Activated naive CD4-positive, alpha-beta T cell treated with Interleukin-2 at 50 U/mL for 16 hours (primary cell): ENCODE results near the gene IDE.

Experiments
- DNase-seq: peaks from one replicate; pipeline ENCODE4 v3.0.0-alpha.2; 2020

Gene IDE

DNA sequence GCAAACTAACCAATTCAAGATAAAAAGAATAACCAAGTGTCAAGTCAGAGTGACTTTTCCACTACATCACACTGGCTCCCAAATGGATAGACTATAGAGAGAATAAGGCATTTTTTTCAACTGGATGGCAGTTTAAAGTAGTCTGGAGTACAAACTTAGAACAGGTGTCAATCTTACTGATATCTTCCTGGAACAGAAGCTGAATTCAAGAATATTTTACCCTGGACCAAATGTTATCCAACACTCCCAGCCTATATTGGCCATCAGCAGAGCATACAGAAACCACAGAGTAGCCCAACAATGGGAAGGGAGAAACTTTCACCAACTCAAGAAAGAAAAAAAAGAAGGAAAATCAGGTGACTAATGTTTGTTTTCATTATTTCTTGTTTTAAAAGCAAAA is 11.5 kb downstream of the IDE start:
- no peak for DNase-seq

DNA sequence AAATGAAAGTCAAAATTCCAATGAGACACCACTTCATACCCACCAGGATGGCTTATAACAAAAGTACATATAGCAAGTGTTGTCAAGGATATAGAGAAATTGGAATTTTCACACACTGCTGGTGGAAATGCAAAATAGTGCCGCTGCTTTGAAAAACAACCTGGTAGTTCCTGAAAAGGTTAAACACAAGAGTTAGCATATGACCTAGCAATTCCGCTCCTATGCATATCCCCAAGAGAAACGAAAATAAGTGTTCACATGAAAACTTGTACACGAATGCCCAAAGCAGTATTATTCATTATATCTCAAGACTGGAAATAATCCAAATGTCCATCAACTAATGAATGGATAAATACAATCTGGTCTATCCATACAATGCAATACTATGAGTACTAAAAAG is 14.8 kb downstream of the IDE start:
- DNase-seq = no peak

DNA sequence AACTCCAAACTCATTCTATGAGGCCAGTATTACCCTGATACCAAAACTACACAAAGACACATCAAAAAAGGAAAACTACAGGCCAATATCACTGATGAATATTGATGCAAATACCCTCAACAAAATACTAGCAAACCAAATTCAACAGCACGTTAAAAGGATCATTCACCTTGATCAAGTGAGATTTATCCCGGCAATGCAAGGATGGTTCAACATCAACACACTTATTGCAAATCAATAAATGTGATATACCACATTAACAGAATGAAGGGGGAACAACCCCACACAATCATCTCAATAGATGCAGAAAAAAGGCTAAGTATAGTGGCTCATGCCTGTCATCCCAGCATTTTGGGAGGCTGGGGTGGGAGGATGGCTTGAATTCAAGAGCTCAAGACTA is 19.9 kb downstream of the IDE start:
- no peak for DNase-seq

DNA sequence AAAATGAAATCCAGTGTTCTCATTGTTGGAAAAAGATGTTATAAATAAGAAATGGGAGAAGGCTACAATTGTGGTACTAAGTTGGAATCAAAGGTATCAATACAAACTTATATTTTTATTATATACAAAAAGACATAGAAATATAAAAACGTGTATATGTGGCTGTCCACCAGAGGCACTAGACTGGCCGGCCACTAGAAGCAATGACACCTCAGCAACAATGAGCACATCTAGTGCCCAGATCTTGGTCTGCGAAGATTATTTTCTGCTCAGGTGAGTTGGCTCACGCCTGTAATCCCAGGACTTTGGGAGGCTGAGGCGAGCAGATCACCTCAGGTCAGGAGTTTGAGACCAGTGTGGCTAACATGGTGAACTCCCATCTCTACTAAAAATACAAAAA is 21.6 kb downstream of the IDE start:
- no peak for DNase-seq

DNA sequence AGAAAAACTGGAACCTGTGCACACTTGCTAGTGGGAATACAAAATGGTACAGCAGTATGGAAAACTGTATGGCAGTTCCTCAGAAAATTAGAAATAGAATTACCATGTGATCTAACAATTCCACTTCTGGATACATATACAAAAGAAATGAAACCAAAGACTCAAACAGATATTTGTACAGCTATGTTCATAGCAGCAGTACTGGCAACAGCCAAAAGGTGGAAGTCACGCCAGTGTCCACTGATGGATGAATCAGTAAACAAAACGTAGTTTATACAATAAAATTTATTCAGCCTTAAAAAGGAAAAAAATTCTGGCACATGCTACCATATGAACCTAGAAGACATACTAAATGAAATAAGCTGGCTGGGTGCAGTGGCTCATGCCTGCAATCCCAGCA is 23.0 kb downstream of the IDE start:
- no peak for DNase-seq

DNA sequence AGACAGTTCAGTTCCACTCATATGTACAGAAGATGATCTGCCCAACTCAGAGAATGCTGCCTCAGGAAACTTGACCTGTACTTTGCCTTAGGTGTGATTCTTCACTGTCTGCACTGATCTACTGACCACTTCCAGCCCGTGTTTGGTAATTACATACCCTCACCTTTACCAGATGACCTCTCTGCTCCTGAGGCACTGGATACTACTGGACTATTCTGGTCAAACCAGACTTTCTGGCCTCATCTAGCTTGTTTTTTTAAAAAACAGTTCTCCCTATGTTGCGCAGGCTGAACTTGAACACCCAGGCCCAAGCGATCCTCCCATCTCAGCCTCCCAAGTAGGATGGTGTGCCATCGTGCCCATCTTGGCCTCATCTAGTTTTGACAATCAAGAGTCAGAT is 26.2 kb downstream of the IDE start:
- DNase-seq = no peak

DNA sequence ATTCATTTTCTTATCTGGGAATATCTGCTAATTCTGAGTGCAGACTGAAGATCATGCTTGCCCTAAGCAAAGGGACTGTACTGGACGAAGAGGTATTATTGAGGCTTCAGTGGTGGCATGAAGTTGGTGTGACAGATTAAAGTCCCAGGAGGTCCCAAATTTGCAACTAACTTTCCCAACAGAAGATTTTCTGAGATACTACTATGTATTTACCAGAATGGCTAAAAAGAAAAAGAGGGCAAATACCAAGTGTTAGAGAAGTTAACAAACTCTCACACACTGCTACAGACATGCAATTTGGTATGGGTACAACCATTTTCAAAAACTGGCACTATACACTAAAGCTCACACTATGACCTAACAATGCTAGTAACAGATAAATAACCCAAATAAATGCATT is 28.3 kb downstream of the IDE start:
- no peak for DNase-seq

DNA sequence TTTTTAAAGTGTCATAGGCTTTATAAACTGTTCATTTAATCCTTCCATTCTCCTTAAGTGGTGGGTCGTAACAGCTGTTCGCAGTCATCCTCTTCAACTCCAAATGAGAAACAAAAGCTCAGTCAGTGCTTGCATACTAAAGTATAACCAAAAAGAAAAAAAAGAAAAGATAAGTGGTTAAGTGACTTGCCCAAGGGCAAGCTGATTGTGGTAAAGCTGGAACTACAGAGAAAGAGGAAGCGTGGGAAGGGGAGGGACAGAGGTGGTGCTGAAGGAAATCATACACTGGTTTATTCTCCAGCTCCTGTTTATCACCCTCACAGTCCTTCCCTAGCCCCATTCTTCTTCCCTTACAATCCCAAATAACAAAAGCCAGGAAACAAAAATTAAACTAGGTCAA is 29.6 kb downstream of the IDE start:
- no peak for DNase-seq

DNA sequence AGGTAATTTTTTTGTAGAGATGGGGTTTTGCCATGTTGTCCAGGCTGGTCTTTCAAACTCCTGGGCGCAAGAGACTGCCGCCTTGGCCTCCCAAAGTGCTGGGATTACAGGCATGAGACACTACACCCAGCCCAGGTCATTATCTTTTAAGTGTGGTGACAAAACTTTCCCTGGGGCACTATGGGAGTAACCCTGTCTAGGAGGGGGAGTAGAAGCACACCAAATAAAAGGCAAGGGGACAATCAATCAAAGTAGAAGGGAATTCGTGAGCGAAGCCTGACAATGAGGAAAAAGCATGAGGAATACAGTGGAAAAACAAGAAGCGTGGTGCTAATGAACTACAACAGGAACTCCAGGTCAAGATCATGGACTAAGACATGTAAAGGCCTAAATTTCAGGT is 31.4 kb downstream of the IDE start:
- no peak for DNase-seq

DNA sequence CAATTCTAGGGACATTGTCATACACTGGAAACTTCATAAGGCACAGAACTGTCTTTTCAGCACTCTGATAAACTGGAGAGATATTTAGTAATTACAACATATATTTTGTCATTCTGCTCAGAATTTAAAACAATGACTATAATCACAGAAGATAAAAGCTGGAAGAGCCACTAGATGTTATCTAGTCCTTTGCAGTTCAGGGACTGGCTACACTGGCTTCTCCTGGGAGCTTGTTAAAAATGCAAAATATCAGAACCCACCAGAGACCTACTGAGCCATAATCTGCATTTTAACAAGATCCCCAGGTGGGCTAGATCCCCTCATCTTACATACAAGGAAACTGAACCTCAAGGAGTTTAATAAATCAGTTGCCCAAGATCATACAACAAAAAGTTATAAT is 32.3 kb downstream of the IDE start:
- no peak for DNase-seq

DNA sequence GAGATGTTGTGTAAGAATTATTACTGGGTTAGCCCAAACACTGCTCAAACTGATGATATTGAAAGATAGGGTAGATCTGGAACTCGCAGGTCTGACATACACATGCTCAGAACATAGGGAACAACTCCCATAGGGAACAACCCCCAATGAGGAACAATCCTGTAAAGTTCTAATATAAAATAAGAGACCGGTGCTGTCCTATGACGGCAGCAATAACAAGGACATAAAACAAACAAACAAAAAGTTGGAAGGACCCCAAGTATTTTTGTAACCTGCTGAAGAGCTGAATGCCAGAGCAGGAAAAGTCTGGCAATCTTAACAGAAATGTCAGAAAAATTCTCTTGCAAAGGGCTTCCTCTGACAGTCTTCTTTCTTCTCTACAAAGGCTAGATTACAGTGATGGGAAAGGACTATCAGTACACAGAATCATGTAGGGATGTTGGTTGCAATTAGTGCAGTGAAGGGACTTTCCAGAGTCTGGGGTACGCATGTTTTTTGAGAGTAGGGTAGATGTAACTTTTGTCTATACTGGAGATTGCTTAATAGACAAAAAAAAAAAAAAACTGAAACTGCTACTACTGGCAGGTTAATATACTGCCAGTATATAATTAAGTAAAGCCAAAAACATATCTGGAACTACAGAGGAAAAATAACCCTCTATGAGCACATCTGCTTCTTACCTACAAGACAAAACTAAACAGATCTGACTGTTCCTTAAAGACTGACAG is 35.5 kb downstream of the IDE start:
- no peak for DNase-seq

DNA sequence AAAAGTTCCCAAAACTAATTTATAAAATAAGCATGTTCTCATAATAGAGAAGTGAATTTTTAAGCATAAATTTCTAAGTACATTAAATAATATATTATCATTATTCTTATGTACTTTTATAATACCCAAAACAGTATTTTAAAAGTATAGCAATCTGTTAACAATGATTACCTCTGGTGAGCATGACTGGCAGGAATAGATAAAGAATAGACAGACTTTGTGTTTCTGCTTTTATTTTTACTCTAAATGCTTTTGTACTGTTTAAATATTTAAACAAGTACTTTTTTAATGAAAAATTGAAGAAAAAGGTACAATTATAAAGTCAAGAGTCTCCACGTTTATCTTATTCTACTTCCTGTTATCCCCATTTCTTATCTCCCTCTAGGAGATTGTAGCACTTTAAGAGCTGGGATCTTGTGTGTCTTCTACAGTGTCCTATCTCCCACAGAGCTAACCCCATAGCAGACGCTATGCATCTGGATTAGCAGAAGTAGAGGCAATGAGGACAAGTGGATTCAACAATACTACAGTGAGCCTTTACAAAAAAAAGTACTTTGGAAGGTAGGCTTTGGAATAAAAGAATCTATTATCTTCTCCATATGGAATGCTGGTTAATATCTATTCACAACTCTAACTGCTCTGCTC is 42.9 kb downstream of the IDE start:
- DNase-seq = no peak

DNA sequence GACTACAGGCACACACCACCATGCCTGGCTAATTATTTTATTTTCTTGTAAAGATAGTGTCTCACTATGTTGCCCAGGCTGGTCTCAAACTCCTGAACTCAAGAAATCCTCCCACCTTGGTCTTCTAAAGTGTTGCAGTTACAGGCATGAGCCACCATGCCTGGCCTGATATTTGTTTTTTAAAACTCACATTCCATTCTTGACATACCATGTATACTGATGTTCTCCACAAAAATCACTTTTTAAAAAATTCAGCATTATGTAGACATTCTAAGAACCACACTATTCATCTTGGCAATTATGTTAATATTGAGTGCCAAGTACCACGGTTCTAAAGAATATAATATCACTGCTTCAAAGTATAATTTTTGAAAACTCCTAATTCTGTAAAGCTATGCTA is 43.5 kb downstream of the IDE start:
- no peak for DNase-seq

DNA sequence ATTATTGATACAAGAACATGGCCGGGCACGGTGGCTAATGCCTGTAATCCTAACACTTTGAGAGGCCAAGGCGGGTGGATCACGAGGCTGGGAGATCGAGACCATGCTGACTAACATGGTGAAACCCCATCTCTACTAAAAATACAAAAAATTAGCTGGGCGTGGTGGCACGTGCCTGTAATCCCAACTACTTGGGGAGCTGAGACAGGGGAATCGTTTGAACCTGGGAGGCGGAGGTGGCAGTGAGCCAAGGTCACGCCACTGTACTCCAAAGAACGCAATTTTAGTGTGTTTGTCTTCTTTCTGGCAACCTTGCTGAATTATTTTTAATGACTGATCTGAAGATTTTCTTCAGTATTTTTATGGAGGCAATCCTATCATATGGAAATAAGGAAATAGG is 46.2 kb downstream of the IDE start:
- DNase-seq = no peak

DNA sequence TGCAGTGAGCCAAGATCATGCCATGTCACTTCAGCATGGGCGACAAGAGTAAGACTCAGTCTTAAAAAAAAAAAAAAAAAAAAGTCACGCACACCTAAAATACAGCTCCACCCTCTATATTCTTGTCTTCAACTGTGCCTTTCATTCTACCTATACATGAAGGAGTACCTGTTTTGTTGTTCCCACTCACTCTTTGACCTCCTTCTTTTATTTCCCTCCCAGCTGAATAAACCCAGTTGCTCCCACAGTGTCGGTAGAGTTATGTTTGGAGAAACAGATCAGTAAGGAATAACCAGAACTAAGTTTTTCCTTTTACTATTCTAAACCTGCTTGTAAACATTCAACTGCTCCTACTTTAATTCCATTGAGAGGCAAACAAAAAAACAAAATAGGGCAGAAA is 50.3 kb downstream of the IDE start:
- DNase-seq = no peak

DNA sequence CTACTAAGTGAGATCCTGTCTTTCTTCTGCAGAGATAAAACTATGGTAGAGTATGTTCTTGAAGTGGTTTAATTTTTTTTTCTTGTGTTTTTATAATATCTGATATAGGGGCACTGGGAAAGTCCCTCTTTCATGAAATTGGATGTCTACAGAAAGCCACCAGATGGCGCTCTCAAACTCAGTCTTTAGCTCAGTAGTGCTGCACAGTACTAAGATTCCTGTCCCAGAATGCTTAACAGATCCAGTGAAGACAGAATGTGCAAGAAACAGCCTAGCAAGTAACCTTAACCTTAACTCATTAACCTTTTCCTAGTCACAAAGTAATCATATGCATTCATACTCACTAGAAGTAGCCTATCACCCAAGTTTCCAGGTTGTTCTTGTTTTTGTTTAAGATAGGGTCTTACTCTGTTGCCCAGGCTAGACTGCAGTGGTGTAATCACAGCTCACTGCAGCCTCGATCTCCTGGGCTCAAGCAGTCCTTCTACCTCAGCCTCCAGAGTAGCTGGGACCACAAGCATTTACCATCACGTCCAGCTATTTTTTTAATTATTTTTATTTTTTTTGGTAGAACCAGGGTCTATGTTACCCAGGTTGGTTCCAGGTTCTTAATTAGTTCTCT is 56.7 kb downstream of the IDE start:
- peak; percentile 62 for DNase-seq

DNA sequence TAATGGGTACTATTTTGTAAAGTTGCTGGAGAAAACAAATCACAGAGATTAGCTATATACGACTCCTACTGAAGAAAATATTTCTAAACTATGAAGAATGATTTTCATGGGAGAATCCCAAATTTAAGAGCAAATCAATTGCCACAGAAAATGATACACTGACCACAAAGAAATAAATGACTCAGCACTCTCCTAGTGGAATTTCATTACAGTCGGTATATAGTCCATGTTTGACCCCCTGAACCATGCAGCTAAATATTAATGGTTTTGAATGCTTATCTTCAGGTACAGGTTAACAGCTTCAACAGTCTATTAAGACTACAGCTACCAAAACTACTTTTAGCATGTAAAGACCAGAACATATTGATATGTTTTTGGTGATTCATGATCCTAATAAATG is 65.0 kb downstream of the IDE start:
- no peak for DNase-seq

DNA sequence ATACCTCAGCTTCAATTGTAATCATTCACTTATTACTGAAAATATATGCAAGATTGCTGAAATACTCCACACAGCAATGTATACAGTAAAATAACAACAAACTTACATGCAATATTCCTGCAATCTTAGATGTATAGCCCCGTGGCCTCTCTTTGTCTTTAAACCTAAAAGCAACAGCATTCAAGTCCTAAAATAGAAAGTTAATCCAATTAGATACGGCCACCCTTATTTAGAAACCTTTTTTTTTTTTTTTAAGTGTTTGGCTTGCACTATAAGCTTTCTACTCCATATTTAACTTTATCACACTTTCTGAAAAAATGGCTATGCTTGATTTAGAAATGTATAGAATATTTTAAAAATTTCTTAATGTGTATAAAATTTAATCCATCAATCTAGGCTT is 67.6 kb downstream of the IDE start:
- no peak for DNase-seq

DNA sequence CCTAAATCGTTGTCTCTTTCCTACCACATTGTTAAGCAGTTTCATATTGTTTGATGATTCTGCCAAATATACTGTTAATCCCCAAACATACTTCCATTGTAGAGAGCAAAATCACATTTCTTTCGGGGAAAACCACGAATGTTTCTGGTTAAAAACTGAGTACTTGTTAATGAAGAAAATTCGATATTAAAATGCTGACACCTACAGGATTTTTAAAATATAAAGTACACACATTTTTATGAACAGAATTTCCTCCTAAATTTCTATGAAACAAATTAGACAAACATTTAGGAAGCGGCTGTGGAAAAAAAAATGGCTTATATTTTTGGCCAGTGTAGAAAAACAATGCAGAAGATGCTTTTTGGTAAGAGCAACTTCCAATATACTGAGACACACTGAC is 68.8 kb downstream of the IDE start:
- no peak for DNase-seq

DNA sequence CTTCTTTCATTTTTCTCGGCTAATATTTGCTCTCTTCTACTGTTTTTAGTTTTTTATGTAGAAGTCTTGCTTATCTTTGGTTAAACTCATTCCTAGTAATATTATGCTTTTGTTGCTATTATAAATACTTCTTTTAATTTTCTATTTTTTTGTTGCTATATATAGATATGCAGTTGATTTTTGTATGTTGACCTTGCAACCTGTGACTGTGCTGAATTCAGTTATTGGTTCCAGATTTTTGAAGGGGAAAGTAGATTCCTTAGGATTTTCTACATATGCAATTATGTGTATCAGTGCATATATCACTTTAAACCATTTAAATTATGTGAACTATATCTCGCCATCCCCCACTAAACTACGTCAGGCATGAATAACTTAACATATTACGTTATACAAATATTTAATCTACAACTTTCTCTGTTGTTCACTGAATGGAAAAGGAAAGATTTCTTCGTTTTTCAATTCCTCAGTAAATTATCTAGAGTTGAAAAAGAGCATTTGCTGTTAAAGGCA is 71.5 kb downstream of the IDE start:
- no peak for DNase-seq

DNA sequence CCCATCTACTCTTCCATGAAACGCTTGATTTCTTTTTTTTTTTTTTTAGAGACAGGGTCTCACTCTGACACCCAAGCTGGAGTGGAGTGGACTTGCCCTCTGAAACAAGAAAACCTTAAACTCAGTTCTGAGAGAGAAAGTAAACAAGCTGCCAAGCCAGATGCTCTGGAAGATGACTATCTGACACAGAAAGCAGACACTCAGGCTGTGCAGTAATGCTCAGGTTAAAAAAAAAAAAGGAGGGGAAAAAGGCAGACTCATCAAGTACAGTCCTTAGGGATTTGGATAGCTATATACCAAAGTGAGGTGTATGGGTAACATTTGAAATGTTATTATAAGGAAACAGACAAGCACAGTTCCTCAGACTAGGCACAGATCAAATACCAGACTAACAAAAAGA is 80.5 kb downstream of the IDE start:
- no peak for DNase-seq

DNA sequence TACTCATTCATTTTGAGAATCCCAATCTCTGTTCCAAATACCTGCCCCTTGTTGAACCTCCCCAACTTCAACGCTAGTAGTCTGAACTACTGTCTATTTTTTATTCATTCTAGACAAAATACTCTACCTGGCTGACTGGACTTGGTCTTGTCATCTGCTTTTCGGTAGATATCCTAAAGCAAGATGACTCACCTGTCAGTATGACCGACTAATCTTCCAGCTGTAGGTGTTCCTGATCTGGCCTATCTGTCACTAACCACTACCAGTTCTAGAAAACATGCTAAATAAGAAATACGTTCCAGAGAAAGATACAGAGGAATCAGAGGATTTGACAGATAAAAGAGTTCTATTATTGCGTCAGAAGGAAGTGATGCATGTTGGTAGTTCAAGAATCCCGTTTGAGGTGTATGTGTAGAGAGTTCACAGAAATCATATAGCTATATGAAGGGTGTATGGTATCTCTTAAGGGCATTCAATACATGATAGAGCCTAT is 81.1 kb downstream of the IDE start:
- no peak for DNase-seq

DNA sequence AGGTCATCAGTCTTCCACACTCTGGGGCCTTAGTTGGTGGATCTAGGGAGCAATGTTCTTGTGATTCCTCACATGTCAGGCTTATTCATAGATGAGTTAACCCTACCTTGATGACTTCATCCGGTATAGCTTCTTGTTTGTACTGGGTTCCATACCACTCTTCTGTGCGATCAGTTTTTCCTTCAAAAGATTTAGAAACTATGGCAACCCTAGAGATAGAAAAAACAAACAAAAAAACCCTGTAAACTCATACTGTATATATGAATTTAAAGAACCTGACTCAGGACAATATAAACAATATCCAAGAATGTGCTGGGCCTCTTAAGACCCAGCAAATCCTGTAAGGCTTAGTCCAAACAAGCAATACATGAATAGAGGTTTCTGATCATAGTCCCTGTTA is 83.5 kb downstream of the IDE start:
- no peak for DNase-seq

DNA sequence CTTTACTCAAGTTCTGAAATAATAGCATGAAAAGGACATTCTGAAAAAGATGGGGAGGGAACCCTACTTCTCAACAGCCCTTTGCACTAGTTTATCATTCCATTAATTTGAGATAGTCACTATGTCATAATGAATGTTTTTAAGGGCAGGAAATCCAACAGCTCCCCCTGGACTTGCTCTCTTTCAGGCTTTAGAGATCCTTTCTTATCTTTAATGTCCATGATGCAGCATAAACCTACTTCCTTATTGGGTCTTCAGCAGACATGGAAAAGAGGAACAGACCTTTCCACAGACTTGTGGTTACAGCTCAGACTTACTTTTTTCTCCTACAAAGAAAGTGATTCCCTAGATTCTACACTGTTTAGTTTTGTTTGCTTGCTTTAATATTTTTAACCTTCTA is 87.3 kb downstream of the IDE start:
- DNase-seq = no peak
